ENCODE results near the gene FOXP1. TPM values are rescaled to one million over a fixed set of nuclear protein-coding genes. Genes with fewer than 3 reads are reported as not detected.

FOXP1 gene
- total and polyA plus RNA-seq, 2 donors from 2014 or later, result 6.7 to 87.2 TPM

GRCh38 chr3:70951316-70951715 is 632.2 kb downstream of the FOXP1 start:
- FAIRE-seq (no peak), DNase-seq (no peak)
- Histone ChIP-seq H3K27me3 (ENCODE audit: control insufficient read depth, insufficient read depth, low read length) (no peaks in the 10 kb centered on the region), H3K9me3 (ENCODE audit: control insufficient read depth in 2 of 3, insufficient read depth in 1 of 3, low read length in 3 of 3) (no peaks in the 10 kb centered on the region), H3K27ac (ENCODE audit: low read depth in 2 of 2, low read length in 2 of 2) (no peak overlapping the region), H3K4me3 (ENCODE audit: low read length in 3 of 3) (no peak overlapping the region), H3K36me3 (ENCODE audit: control insufficient read depth in 2 of 3, insufficient read depth in 3 of 3, low read length in 3 of 3) (no peaks in the 10 kb centered on the region), H3K9ac (ENCODE audit: low read length in 3 of 3) (no peak overlapping the region), H3K4me1 (ENCODE audit: control insufficient read depth in 2 of 3, insufficient read depth in 2 of 3, low read depth in 1 of 3, low read length in 3 of 3) (no peaks in the 10 kb centered on the region)
- no peak for TF ChIP-seq CTCF (IDR thresholded peaks at IDR 0.05; ENCODE audit: borderline replicate concordance, extremely low read depth, insufficient read depth)
- intact Hi-C loops (cut with DNase I), result no loop called here

GRCh38 chr3:70947579-70947978 is 635.9 kb downstream of the FOXP1 start:
- no peak overlapping the region for H3K4me3 ChIP-seq (ENCODE audit: low read length in 3 of 3)
- intact Hi-C loops (cut with DNase I), result no loop called here
- no peaks in the 10 kb centered on the region for H3K27me3 ChIP-seq (ENCODE audit: control insufficient read depth, insufficient read depth, low read length)
- no peak for FAIRE-seq
- no peaks in the 10 kb centered on the region for H3K36me3 ChIP-seq (ENCODE audit: control insufficient read depth in 2 of 3, insufficient read depth in 3 of 3, low read length in 3 of 3)
- H3K9me3 ChIP-seq (ENCODE audit: control insufficient read depth in 2 of 3, insufficient read depth in 1 of 3, low read length in 3 of 3), result no peaks in the 10 kb centered on the region
- no peak for DNase-seq
- TF ChIP-seq CTCF (IDR thresholded peaks at IDR 0.05; ENCODE audit: borderline replicate concordance, extremely low read depth, insufficient read depth), result no peak
- H3K27ac ChIP-seq (ENCODE audit: low read depth in 2 of 2, low read length in 2 of 2), result no peak overlapping the region
- H3K4me1 ChIP-seq (ENCODE audit: control insufficient read depth in 2 of 3, insufficient read depth in 2 of 3, low read depth in 1 of 3, low read length in 3 of 3), result no peaks in the 10 kb centered on the region
- H3K9ac ChIP-seq (ENCODE audit: low read length in 3 of 3), result no peak overlapping the region

GRCh38 chr3:70943886-70944285 is 639.6 kb downstream of the FOXP1 start:
- no peak overlapping the region for H3K27ac ChIP-seq (ENCODE audit: low read depth in 2 of 2, low read length in 2 of 2)
- intact Hi-C loops (cut with DNase I), result no loop called here
- DNase-seq (no peak), FAIRE-seq (no peak)
- H3K9me3 ChIP-seq (ENCODE audit: control insufficient read depth in 2 of 3, insufficient read depth in 1 of 3, low read length in 3 of 3), result no peaks in the 10 kb centered on the region
- H3K4me3 ChIP-seq (ENCODE audit: low read length in 3 of 3), result no peak overlapping the region
- H3K4me1 ChIP-seq (ENCODE audit: control insufficient read depth in 2 of 3, insufficient read depth in 2 of 3, low read depth in 1 of 3, low read length in 3 of 3), result no peaks in the 10 kb centered on the region
- no peak overlapping the region for H3K9ac ChIP-seq (ENCODE audit: low read length in 3 of 3)
- no peaks in the 10 kb centered on the region for H3K27me3 ChIP-seq (ENCODE audit: control insufficient read depth, insufficient read depth, low read length)
- H3K36me3 ChIP-seq (ENCODE audit: control insufficient read depth in 2 of 3, insufficient read depth in 3 of 3, low read length in 3 of 3), result no peaks in the 10 kb centered on the region
- no peak for TF ChIP-seq CTCF (IDR thresholded peaks at IDR 0.05; ENCODE audit: borderline replicate concordance, extremely low read depth, insufficient read depth)

- FAIRE-seq (no peak), DNase-seq (no peak)
- Histone ChIP-seq H3K9ac (ENCODE audit: low read length in 3 of 3) (no peak overlapping the region), H3K36me3 (ENCODE audit: control insufficient read depth in 2 of 3, insufficient read depth in 3 of 3, low read length in 3 of 3) (no peaks in the 10 kb centered on the region), H3K4me1 (ENCODE audit: control insufficient read depth in 2 of 3, insufficient read depth in 2 of 3, low read depth in 1 of 3, low read length in 3 of 3) (no peaks in the 10 kb centered on the region), H3K27me3 (ENCODE audit: control insufficient read depth, insufficient read depth, low read length) (no peaks in the 10 kb centered on the region), H3K4me3 (ENCODE audit: low read length in 3 of 3) (no peak overlapping the region), H3K27ac (ENCODE audit: low read depth in 2 of 2, low read length in 2 of 2) (no peak overlapping the region), H3K9me3 (ENCODE audit: control insufficient read depth in 2 of 3, insufficient read depth in 1 of 3, low read length in 3 of 3) (no peaks in the 10 kb centered on the region)
- intact Hi-C loops (cut with DNase I), result no loop called here
- TF ChIP-seq CTCF (IDR thresholded peaks at IDR 0.05; ENCODE audit: borderline replicate concordance, extremely low read depth, insufficient read depth), result no peak
These were observed 650.3 kb downstream of the FOXP1 start for GRCh38 chr3:70933105-70933810.
